Spleen (tissue), 11 donors: Measurements from ENCODE around the gene EYS. TPM values are rescaled to one million over a fixed set of nuclear protein-coding genes. Genes with fewer than 3 reads are reported as not detected.

ENCODE experiments used
- DNase-seq: peaks from one replicate; pipeline ENCODE4 v3.0.0-alpha.2; 2020
- H3K27ac ChIP-seq, 8 donors: fragments of 200-600 bp; sonication (generic) in 7 of 8; 1 replicate in 4 of 8; 2 replicates in 4 of 8; pipeline versions ENCODE4 v1.5.0 to v1.8.0; 2016 to 2021; ENCODE audit warnings: inconsistent platforms in 4 of 8, mild to moderate bottlenecking in 4 of 8, moderate library complexity in 1 of 8
- H3K27me3 ChIP-seq, 7 donors: fragments of 200-600 bp; sonication (generic) in 6 of 7; replicated peaks in 1 of 7; 1 replicate in 4 of 7; 2 replicates in 3 of 7; pipeline versions ENCODE4 v1.5.0 to v1.8.0; 2016 to 2021; ENCODE audit warnings: inconsistent platforms in 3 of 7, mild to moderate bottlenecking in 1 of 7
- H3K36me3 ChIP-seq, 6 donors: fragments of 200-600 bp; sonication (generic) in 5 of 6; 1 replicate in 4 of 6; 2 replicates in 2 of 6; pipeline versions ENCODE4 v1.5.0 to v1.8.0; 2016 to 2021; ENCODE audit warnings: inconsistent platforms in 2 of 6
- H3K4me1 ChIP-seq, 6 donors: fragments of 200-600 bp; sonication (generic) in 5 of 6; 1 replicate in 3 of 6; 2 replicates in 3 of 6; pipeline versions ENCODE4 v1.5.0 to v1.8.0; 2016 to 2021; ENCODE audit warnings: inconsistent platforms in 3 of 6
- H3K4me3 ChIP-seq, 8 donors: fragments of 200-600 bp; sonication (generic) in 7 of 8; 1 replicate in 4 of 8; 2 replicates in 4 of 8; pipeline versions ENCODE4 v1.5.0 to v1.8.0; 2016 to 2021; ENCODE audit warnings: inconsistent platforms in 4 of 8, mild to moderate bottlenecking in 4 of 8, moderate library complexity in 2 of 8
- H3K9me3 ChIP-seq, 8 donors: fragments of 200-600 bp; sonication (generic) in 7 of 8; 1 replicate in 4 of 8; 2 replicates in 4 of 8; pipeline versions ENCODE4 v1.5.0 to v1.8.0; 2016 to 2021; ENCODE audit warnings: inconsistent platforms in 4 of 8
- CTCF ChIP-seq, 11 experiments: fragments of 200-600 bp in 7 of 11; fragments of 450-650 bp in 4 of 11; sonication (generic) in 4 of 11; IDR thresholded peaks in 8 of 11; conservative IDR thresholded peaks in 3 of 11; 1 replicate in 7 of 11; 2 replicates in 4 of 11; pipeline versions ENCODE4 v1.4.0 to v1.8.0; 2016 to 2021; ENCODE audit warnings: antibody characterized with exemption in 11 of 11, inconsistent platforms in 4 of 11, mild to moderate bottlenecking in 1 of 11
- POLR2A ChIP-seq, 3 donors: fragments of 450-650 bp; IDR thresholded peaks; one replicate each; pipeline ENCODE4 v1.5.1; 2017; ENCODE audit warnings: antibody characterized with exemption in 3 of 3, mild to moderate bottlenecking in 1 of 3
- POLR2AphosphoS5 ChIP-seq, 3 donors: sonication (generic); formaldehyde crosslinking; IDR thresholded peaks; one replicate each; pipeline ENCODE4 v1.5.1; 2017; ENCODE audit warnings: antibody characterized with exemption in 3 of 3
- WGBS, 5 donors: extraction: QIAGEN DNeasy Blood & Tissue Kit in 3 of 5; methylation state at CpG; one replicate each; pipeline versions ENCODE4 v1.1.5 to v1.1.7; 2013 to 2018; 5-methylcytosine and 5-hydroxymethylcytosine counted together
- intact Hi-C: fragments of 100-400 bp; cut with DNase I; formaldehyde crosslinking; loops from one replicate; pipeline ENCODE4 v1.15.0; 2023; ENCODE audit warnings: low total_unique reads
- polyA plus RNA-seq, 3 donors: library from polyadenylated mRNA; stranded (reverse); fragments of 200-250 nt; gene quantifications; one replicate each; pipeline ENCODE4 v1.2.1, GENCODE V29; 2013
- total RNA-seq, 7 donors: library from RNA; depleted of rRNA in 3 of 7; stranded (reverse); fragments of >200 nt in 3 of 7; fragmentation: NEBNext Ultra II Directional in 4 of 7; extraction: Animal tissue kit (Norgen Biotek cat#: 25700) in 4 of 7; gene quantifications; one replicate each; pipeline versions ENCODE4 v1.1.0 to v1.2.1, GENCODE V29; 2016 to 2021
- donor health status: healthy with polysubstance abuse.
- donor health status: DM: no; HTN: no; CAD: no; lungs with moderate emphysema.
- donor health status: DM: no; HTN: no; CAD: no.
- donor health status: Bipolar disorder and iron deficiency.
- donor health status: healthy.
- donor health status: DM: no; HTN: no; CAD: no.
- donor health status: DM: yes; HTN: yes; CAD: no.

The EYS gene
- total and polyA plus RNA-seq, 10 donors: under 0.01 to 0.72 (median 0.28) TPM; not detected in 5

- no peak overlapping the region for H3K27ac ChIP-seq
- no peaks in the 10 kb centered on the region for H3K36me3 ChIP-seq
- intact Hi-C loops: no loop called here
- WGBS, 5 donors: 82 to 93% (median 85%) methylated on average over 6 of the region's 6 CpGs
- H3K4me3 ChIP-seq: no peak overlapping the region
- peaks cover 0 to 27% (median 4%) of the 10 kb centered on the region in 8 donors for H3K9me3 ChIP-seq
- no peaks in the 10 kb centered on the region for H3K27me3 ChIP-seq
- no peaks in the 10 kb centered on the region for H3K4me1 ChIP-seq
- no peak for TF ChIP-seq POLR2AphosphoS5 (IDR thresholded peaks at IDR 0.05)
- TF ChIP-seq POLR2A (IDR thresholded peaks at IDR 0.05): no peak
- TF ChIP-seq CTCF (IDR thresholded peaks at IDR 0.05 in 8 of 11, conservative IDR thresholded peaks at IDR 0.05 in 3 of 11): no peak
- no peak for DNase-seq
Observed at GRCh38 chr6:63824722-63825121, 1882.3 kb downstream of the EYS start.

GRCh38 chr6:63821442-63821841, 1885.6 kb downstream of the EYS start:
- Histone ChIP-seq H3K9me3 (peaks cover 0 to 7% (median 0%) of the 10 kb centered on the region in 8 donors), H3K27me3 (no peaks in the 10 kb centered on the region), H3K27ac (no peak overlapping the region), H3K36me3 (no peaks in the 10 kb centered on the region), H3K4me1 (peaks cover 0 to 6% (median 0%) of the 10 kb centered on the region in 6 donors), H3K4me3 (no peak overlapping the region)
- intact Hi-C loops: no loop called here
- TF ChIP-seq CTCF (IDR thresholded peaks at IDR 0.05 in 8 of 11, conservative IDR thresholded peaks at IDR 0.05 in 3 of 11) (no peak), POLR2AphosphoS5 (IDR thresholded peaks at IDR 0.05) (no peak), POLR2A (IDR thresholded peaks at IDR 0.05) (no peak)
- DNase-seq: no peak
- 66 to 85% (median 74%) methylated on average over 1 of the region's 1 CpG for WGBS, 5 donors

GRCh38 chr6:63819831-63820230, 1887.2 kb downstream of the EYS start:
- DNase-seq: no peak
- H3K9me3 ChIP-seq: no peaks in the 10 kb centered on the region
- no peaks in the 10 kb centered on the region for H3K36me3 ChIP-seq
- no peaks in the 10 kb centered on the region for H3K27me3 ChIP-seq
- intact Hi-C loops: no loop called here
- H3K27ac ChIP-seq: peak overlapping the region in 1 of 8 donors; percentile 9
- TF ChIP-seq CTCF (IDR thresholded peaks at IDR 0.05 in 8 of 11, conservative IDR thresholded peaks at IDR 0.05 in 3 of 11): no peak
- no peak for TF ChIP-seq POLR2AphosphoS5 (IDR thresholded peaks at IDR 0.05)
- no peak for TF ChIP-seq POLR2A (IDR thresholded peaks at IDR 0.05)
- H3K4me3 ChIP-seq: no peak overlapping the region
- WGBS, 5 donors: 61 to 85% (median 64%) methylated on average over 1 of the region's 1 CpG
- H3K4me1 ChIP-seq: peaks cover 0 to 8% (median 0%) of the 10 kb centered on the region in 6 donors

- Histone ChIP-seq H3K27me3 (no peaks in the 10 kb centered on the region), H3K27ac (no peak overlapping the region), H3K9me3 (no peaks in the 10 kb centered on the region), H3K36me3 (no peaks in the 10 kb centered on the region), H3K4me3 (no peak overlapping the region), H3K4me1 (peaks cover 0 to 8% (median 0%) of the 10 kb centered on the region in 6 donors)
- WGBS, 5 donors: 86 to 95% (median 93%) methylated on average over 4 of the region's 4 CpGs
- intact Hi-C loops: no loop called here
- no peak for DNase-seq
- TF ChIP-seq POLR2A (IDR thresholded peaks at IDR 0.05) (no peak), CTCF (IDR thresholded peaks at IDR 0.05 in 8 of 11, conservative IDR thresholded peaks at IDR 0.05 in 3 of 11) (no peak), POLR2AphosphoS5 (IDR thresholded peaks at IDR 0.05) (no peak)
Observed at GRCh38 chr6:63817492-63818050, 1889.5 kb downstream of the EYS start.
